Measurements from ENCODE around the gene UTP3.

DNA sequence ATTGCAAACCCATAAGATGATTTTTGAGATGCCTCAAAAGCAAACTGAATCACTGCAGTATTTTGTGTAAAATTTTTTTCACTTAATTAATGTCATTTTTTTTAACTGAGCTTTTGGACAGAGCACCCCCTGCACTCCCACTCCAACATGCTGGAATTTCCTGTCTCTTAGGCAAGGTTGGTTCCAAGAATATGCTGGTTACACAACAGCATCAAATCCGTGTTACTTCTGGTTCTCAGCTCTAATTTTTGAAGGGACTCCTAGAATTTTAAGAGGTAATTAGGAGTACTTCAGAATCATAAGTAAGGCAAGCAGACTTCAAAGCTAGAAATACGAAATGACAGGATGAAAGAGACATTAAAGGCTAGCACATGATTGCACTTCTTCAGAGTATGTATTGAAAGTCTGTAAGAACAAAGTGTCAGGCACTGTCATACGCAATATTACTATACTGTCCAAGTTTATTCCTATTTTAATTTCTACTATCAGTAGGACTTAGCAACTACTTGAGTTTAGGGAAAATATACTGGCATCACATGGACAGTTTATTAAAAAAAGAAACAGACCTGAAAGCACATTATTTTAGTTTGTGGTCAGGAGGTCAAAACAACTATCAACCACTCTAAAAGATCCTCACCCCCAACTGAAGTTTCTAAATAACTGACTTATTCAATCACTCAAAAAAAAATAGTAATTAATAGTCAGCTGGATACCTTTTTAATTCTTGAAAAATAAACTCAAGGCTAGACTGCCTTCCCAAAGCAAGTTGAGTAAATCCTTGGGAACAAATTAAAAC is 20.4 kb upstream of the UTP3 start:
- TF ChIP-seq EZH2 (IDR thresholded peaks at IDR 0.05; ENCODE audit: insufficient read depth, poor library complexity, severe bottlenecking) (no peak), EZH2phosphoT487 (IDR thresholded peaks at IDR 0.05; ENCODE audit: insufficient read depth, low read depth) (no peak)
